Kidney epithelial cell (primary cell): Measurements from ENCODE around the gene GMPR2. TPM values are rescaled to one million over a fixed set of nuclear protein-coding genes. Genes with fewer than 3 reads are reported as not detected.

Experiments
- DNase-seq: peaks from one replicate; pipeline ENCODE4 v3.0.0-alpha.2; 2010; ENCODE audit warnings: low read depth
- H3K27me3 ChIP-seq: 2 replicates; pipeline ENCODE4 v1.6.0; 2011; ENCODE audit warnings: low read length; ENCODE audit not compliant: control insufficient read depth, insufficient read depth
- H3K36me3 ChIP-seq: 2 replicates; pipeline ENCODE4 v1.5.1; 2011; ENCODE audit warnings: low read length; ENCODE audit not compliant: control insufficient read depth, insufficient read depth
- H3K4me3 ChIP-seq: 2 replicates; pipeline ENCODE4 v1.5.1; 2011; ENCODE audit warnings: low read depth, mild to moderate bottlenecking, control low read depth, low read length
- total RNA-seq: library from RNA; depleted of rRNA; stranded (reverse); fragments of >200 nt; gene quantifications from 2 replicates; pipeline ENCODE4 v1.2.3, GENCODE V29; 2015
- TF ChIP-seq, protein P1 (sequence below): IDR thresholded peaks from 2 replicates; pipeline ENCODE4 v1.5.1; 2011; ENCODE audit warnings: mild to moderate bottlenecking, moderate library complexity, low read length, control low read depth, inconsistent platforms; ENCODE audit not compliant: insufficient read depth, poor library complexity, severe bottlenecking

Gene GMPR2
- total RNA-seq, 1 donor from 2014 or later: 54.7 TPM

DNA sequence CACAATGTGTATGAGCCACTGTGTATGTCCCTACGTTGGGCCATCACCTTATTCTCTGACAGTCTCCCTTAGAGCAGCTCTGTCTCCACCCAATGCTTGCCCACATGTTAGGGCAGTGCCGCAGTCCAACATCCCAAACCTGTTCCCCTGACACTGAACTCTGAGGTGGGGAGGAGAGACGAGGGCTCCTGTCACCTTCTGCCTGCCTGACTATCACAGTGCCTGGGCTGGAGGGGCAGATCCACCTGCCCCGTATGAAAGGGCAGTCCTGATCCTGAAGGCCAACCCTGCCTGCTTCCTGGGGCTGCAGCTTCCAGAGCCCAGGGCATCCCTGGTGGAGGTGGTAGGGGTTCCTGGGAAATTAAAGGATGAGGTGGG, 28.0 kb downstream of the GMPR2 start:
- TF ChIP-seq, protein P1, sequence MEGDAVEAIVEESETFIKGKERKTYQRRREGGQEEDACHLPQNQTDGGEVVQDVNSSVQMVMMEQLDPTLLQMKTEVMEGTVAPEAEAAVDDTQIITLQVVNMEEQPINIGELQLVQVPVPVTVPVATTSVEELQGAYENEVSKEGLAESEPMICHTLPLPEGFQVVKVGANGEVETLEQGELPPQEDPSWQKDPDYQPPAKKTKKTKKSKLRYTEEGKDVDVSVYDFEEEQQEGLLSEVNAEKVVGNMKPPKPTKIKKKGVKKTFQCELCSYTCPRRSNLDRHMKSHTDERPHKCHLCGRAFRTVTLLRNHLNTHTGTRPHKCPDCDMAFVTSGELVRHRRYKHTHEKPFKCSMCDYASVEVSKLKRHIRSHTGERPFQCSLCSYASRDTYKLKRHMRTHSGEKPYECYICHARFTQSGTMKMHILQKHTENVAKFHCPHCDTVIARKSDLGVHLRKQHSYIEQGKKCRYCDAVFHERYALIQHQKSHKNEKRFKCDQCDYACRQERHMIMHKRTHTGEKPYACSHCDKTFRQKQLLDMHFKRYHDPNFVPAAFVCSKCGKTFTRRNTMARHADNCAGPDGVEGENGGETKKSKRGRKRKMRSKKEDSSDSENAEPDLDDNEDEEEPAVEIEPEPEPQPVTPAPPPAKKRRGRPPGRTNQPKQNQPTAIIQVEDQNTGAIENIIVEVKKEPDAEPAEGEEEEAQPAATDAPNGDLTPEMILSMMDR: no peak
- Histone ChIP-seq H3K36me3 (peaks cover 1% of the 10 kb centered on the region), H3K4me3 (no peak overlapping the region), H3K27me3 (no peaks in the 10 kb centered on the region)
- DNase-seq: no peak

DNA sequence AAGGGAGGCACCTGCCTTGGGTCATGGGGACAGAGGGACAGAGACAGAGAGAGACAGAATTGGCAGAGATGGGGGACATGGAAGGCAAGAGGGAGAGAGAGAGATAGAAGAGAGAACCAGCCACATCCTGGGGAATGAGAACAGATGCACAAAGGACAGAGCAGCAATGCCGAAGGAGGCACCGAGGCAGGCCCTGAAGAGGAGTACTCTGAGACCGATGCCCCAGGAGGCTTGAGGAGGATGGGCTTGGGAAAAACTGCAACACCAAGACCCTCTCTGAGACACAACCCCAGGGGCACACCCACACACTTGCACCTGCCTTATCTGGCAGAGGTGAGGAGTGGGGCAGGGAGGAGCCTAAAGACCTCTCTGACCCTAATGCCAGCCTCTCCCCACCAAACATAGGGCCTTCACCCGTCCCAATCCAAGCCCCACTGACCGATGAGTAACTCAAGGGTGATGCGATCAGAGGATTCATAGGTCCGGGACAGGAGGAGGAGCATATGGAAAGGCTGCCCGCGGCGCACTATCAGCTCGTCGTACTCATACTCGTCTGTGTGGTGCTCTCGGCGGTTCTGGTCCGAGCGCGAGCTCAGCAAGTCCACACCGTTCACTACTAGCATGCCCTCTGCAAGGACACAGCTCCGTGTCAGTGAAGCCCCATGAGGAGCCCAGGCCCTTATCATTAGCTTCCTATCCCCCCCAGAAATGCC, 28.7 kb downstream of the GMPR2 start:
- Histone ChIP-seq H3K36me3 (peaks cover 1% of the 10 kb centered on the region), H3K4me3 (no peak overlapping the region), H3K27me3 (no peaks in the 10 kb centered on the region)
- no peak for DNase-seq
- TF ChIP-seq, protein P1: no peak

DNA sequence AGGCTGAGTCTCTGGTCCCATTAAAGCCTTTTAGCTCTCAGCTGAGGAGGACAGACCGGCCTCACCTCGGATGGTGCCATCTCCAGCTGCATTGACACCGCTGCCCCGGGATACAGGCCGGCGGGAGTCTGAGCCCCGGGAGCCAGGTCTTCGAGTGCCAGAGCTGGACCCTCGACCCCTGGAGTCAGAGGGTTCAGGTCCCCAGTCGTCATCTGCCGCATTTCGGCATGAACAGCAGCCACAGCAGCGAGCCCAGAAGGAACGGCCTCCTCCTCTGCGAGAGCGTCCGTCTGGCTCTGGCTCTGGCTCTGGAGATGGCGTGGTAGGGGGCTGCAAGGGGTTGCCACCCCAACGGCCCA, 29.2 kb downstream of the GMPR2 start:
- no peaks in the 10 kb centered on the region for H3K27me3 ChIP-seq
- TF ChIP-seq, protein P1: no peak
- H3K36me3 ChIP-seq: peaks cover 1% of the 10 kb centered on the region
- no peak overlapping the region for H3K4me3 ChIP-seq
- DNase-seq: no peak

DNA sequence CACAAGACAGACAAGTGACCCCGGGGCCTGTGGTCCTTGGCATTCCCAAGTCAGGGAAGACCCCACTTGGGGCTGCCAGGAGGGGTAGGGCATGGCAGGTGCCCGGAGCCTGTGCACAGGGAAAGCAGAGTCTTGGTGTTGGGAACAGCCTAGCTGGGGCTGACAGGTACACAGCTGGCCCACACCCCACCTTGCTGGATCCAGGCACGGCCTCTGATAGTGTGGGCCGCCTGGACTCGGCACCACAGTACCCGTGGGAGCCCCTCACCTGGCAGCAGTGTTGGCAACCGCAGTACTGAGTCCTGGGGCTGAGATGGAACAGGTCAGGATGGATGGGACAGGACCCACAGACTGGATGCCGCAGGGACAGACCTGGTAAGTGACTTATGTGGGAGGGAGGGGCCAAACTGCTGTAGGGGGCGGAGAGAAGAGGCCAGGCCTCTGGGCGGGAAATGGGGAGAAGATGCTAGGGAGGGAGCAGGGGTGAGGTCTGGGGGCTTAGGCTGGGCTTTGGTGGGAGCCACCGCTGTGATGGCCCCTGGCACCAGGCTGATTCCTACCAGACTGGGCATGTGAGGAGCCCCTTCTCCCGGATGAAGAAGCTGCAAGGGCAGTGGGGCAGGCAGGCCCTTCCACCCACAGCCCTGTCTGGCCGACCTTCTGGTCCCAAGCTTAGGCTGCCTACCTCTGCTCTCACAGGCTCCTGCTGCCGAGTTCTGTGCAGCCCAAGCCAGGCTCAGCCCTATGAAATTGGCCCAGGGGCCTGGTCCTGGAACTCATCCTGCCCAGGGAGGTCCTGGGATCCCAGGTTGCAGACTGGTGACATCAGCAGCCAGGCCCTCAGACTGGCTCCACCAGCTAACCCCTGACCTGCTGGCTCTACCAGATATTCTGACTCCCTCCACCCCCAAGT, 30.3 kb downstream of the GMPR2 start, which contains the start of gene TGM1:
TGM1 (minus strand) TSS at position 357 of the 913 bp plus-strand sequence. CDS start 825 bp downstream, outside the sequence.
- TF ChIP-seq, protein P1: no peak
- peaks cover 1% of the 10 kb centered on the region for H3K36me3 ChIP-seq
- H3K27me3 ChIP-seq: no peaks in the 10 kb centered on the region
- H3K4me3 ChIP-seq: no peak within 1 kb of the TSS
- no peak for DNase-seq

DNA sequence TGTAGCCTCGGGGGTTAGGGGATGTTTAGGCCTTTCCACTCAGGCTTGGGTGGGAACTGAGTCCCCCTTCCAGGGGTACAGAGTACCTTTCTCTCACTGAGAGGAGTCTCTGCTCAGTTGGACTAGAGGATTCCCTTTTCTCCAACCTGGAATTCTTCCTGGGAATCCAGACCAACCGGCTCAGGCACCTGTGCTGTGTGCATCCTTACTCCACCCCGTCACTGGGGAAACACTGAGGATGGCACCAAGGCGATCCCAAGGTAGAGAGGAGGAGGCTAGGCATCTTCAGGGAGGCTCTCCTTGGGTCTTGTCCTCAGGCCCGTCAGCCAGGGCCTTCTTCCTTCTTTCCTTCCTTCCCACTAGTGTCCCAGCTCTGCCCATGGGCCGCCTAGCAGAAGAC, 31.1 kb downstream of the GMPR2 start:
- no peak overlapping the region for H3K4me3 ChIP-seq
- no peak for DNase-seq
- H3K36me3 ChIP-seq: peaks cover 1% of the 10 kb centered on the region
- H3K27me3 ChIP-seq: no peaks in the 10 kb centered on the region
- TF ChIP-seq, protein P1: no peak
